IMR-90 (cell line): ENCODE measurements around the gene FOXO3. TPM values are rescaled to one million over a fixed set of nuclear protein-coding genes. Genes with fewer than 3 reads are reported as not detected.
A peak's percentile ranks its signal among the peaks of the same experiment; 100 is the strongest.

Experiments used
- ATAC-seq: fragments of 200-7000 bp; cut with Tn5 transposase; 2 replicates; pipeline ENCODE4 v1.9.1; 2020; ENCODE audit warnings: low read depth, mild to moderate bottlenecking, moderate library complexity
- BruUV-seq: library from RNA; stranded (reverse); fragments of 400-500 nt; replicated peaks from 2 replicates; lab custom pipeline; 2021; lab: Mats Ljungman, UMichigan
- CTCF ChIA-PET: fragments of 300-600 bp; formaldehyde crosslinking; extraction: SDS; loops from one replicate; lab custom pipeline; 2021; ENCODE audit warnings: antibody characterized with exemption; lab: Yijun Ruan, JAX
- POLR2A ChIA-PET: fragments of 300-600 bp; sonication (Branson Sonifier 250); formaldehyde crosslinking; loops from one replicate; lab custom pipeline; 2022; ENCODE audit warnings: antibody characterized with exemption; ENCODE audit not compliant: unreplicated experiment; lab: Charles Lee
- DNase-seq: peaks from one replicate; pipeline ENCODE4 v3.0.0; 2013
- H2AFZ ChIP-seq: replicated peaks from 2 replicates; pipeline ENCODE3; 2013; ENCODE audit warnings: low read length, mild to moderate bottlenecking; ENCODE audit not compliant: poor library complexity
- H2AK5ac ChIP-seq: 2 replicates; pipeline ENCODE4 v1.6.1; 2013; ENCODE audit warnings: low read depth, low read length, inconsistent platforms
- H2AK9ac ChIP-seq: replicated peaks from 2 replicates; pipeline ENCODE3; 2013; ENCODE audit warnings: mild to moderate bottlenecking, low read depth, low read length, moderate library complexity; ENCODE audit not compliant: poor library complexity
- H2BK120ac ChIP-seq: 2 replicates; pipeline ENCODE4 v1.6.1; 2013; ENCODE audit warnings: low read depth, low read length, inconsistent platforms
- H2BK15ac ChIP-seq: 3 replicates; pipeline ENCODE4 v1.6.1; 2013; ENCODE audit warnings: low read depth, low read length, inconsistent platforms
- H2BK20ac ChIP-seq: 2 replicates; pipeline ENCODE4 v1.6.1; 2013; ENCODE audit warnings: low read depth, mild to moderate bottlenecking, inconsistent platforms, low read length, moderate library complexity
- H2BK5ac ChIP-seq: 2 replicates; pipeline ENCODE4 v1.6.1; 2013; ENCODE audit warnings: mild to moderate bottlenecking, low read depth, low read length, inconsistent platforms; ENCODE audit not compliant: poor library complexity, severe bottlenecking
- H3K14ac ChIP-seq: replicated peaks from 2 replicates; pipeline ENCODE4 v1.6.1; 2013; ENCODE audit warnings: low read depth, low read length, inconsistent platforms
- H3K18ac ChIP-seq: 2 replicates; pipeline ENCODE4 v1.6.1; 2013; ENCODE audit warnings: low read depth, low read length, control low read depth
- H3K23ac ChIP-seq: 2 replicates; pipeline ENCODE4 v1.6.1; 2013; ENCODE audit warnings: low read depth, low read length, inconsistent platforms
- H3K27ac ChIP-seq: 2 replicates; pipeline ENCODE4 v1.5.1; 2013; ENCODE audit warnings: mild to moderate bottlenecking, control low read depth, low read length; ENCODE audit not compliant: insufficient read depth
- H3K27me3 ChIP-seq: 2 replicates; pipeline ENCODE4 v1.6.1; 2013; ENCODE audit warnings: low read length; ENCODE audit not compliant: control insufficient read depth, insufficient read depth
- H3K36me3 ChIP-seq: 2 replicates; pipeline ENCODE4 v1.6.1; 2013; ENCODE audit warnings: low read length, mixed read lengths; ENCODE audit not compliant: control insufficient read depth, insufficient read depth
- H3K4ac ChIP-seq: 2 replicates; pipeline ENCODE4 v1.6.1; 2013; ENCODE audit warnings: low read depth, low read length, inconsistent platforms
- H3K4me1 ChIP-seq: 2 replicates; pipeline ENCODE4 v1.6.1; 2013; ENCODE audit warnings: low read length, mixed read lengths; ENCODE audit not compliant: control insufficient read depth, insufficient read depth
- H3K4me2 ChIP-seq: 2 replicates; pipeline ENCODE4 v1.6.1; 2013; ENCODE audit warnings: low read depth, mild to moderate bottlenecking, control low read depth, low read length, moderate library complexity
- H3K4me3 ChIP-seq: 2 replicates; pipeline ENCODE4 v1.5.1; 2013; ENCODE audit warnings: low read depth, mild to moderate bottlenecking, control low read depth, low read length, moderate library complexity; ENCODE audit not compliant: insufficient read depth
- H3K56ac ChIP-seq: 2 replicates; pipeline ENCODE4 v1.6.1; 2013; ENCODE audit warnings: low read length, inconsistent platforms; ENCODE audit not compliant: insufficient read depth; ENCODE audit errors: extremely low read depth
- H3K79me1 ChIP-seq, 2 experiments: 2 replicates each; pipeline ENCODE4 v1.6.1; 2013; ENCODE audit warnings: low read length in 2 of 2, inconsistent platforms in 1 of 2, low read depth in 1 of 2
- H3K9ac ChIP-seq: 2 replicates; pipeline ENCODE4 v1.6.1; 2013; ENCODE audit warnings: low read depth, low read length, control low read depth
- H3K9me1 ChIP-seq: 2 replicates; pipeline ENCODE4 v1.6.1; 2013; ENCODE audit warnings: low read length, inconsistent platforms; ENCODE audit not compliant: insufficient read depth
- H3K9me3 ChIP-seq: 2 replicates; pipeline ENCODE4 v1.6.1; 2013; ENCODE audit warnings: low read length; ENCODE audit not compliant: control insufficient read depth, insufficient read depth
- H4K20me1 ChIP-seq: 2 replicates; pipeline ENCODE4 v1.6.1; 2013; ENCODE audit warnings: low read length, inconsistent platforms; ENCODE audit not compliant: insufficient read depth
- H4K5ac ChIP-seq: 2 replicates; pipeline ENCODE4 v1.6.1; 2013; ENCODE audit warnings: mild to moderate bottlenecking, low read depth, low read length, control low read depth
- H4K8ac ChIP-seq, 2 experiments: 2 replicates each; pipeline ENCODE4 v1.6.1; 2013; ENCODE audit warnings: low read depth in 2 of 2, low read length in 2 of 2, control low read depth in 1 of 2, inconsistent platforms in 1 of 2
- H4K91ac ChIP-seq: 2 replicates; pipeline ENCODE4 v1.6.1; 2013; ENCODE audit warnings: low read depth, low read length, inconsistent platforms; ENCODE audit not compliant: insufficient read depth
- BHLHE40 ChIP-seq: fragments of 150-350 bp; IDR thresholded peaks from 2 replicates; pipeline ENCODE4 v1.6.1; 2016; ENCODE audit warnings: mild to moderate bottlenecking, low read depth, low read length
- CEBPB ChIP-seq: IDR thresholded peaks from 2 replicates; pipeline ENCODE4 v1.6.1; 2012; ENCODE audit warnings: low read depth, low read length, improper control_type of control experiment
- CHD1 ChIP-seq: IDR thresholded peaks from 2 replicates; pipeline ENCODE4 v1.6.1; 2012; ENCODE audit warnings: low read depth, low read length, improper control_type of control experiment
- CTCF ChIP-seq: conservative IDR thresholded peaks from 2 replicates; pipeline ENCODE4 v1.5.1; 2012; ENCODE audit warnings: mild to moderate bottlenecking, low read depth, low read length, improper control_type of control experiment
- ELK1 ChIP-seq: fragments of 150-350 bp; IDR thresholded peaks from 2 replicates; pipeline ENCODE4 v1.6.1; 2016; ENCODE audit warnings: low read depth, mild to moderate bottlenecking, low read length, moderate library complexity, borderline replicate concordance
- FOS ChIP-seq: fragments of 150-350 bp; IDR thresholded peaks from 2 replicates; pipeline ENCODE4 v1.6.1; 2016; ENCODE audit warnings: low read depth, low read length
- MAFK ChIP-seq: IDR thresholded peaks from 2 replicates; pipeline ENCODE4 v1.6.1; 2012; ENCODE audit warnings: low read depth, low read length, improper control_type of control experiment
- MAZ ChIP-seq: IDR thresholded peaks from 2 replicates; pipeline ENCODE4 v1.6.1; 2012; ENCODE audit warnings: low read depth, mild to moderate bottlenecking, low read length, improper control_type of control experiment, moderate library complexity, borderline replicate concordance
- MXI1 ChIP-seq: IDR thresholded peaks from 2 replicates; pipeline ENCODE4 v1.6.1; 2012; ENCODE audit warnings: low read depth, mild to moderate bottlenecking, low read length, moderate library complexity, borderline replicate concordance
- NFE2L2 ChIP-seq: fragments of 150-350 bp; IDR thresholded peaks from 2 replicates; pipeline ENCODE4 v1.6.1; 2016; ENCODE audit warnings: low read depth, mild to moderate bottlenecking, low read length
- POLR2A ChIP-seq: IDR thresholded peaks from 2 replicates; pipeline ENCODE4 v1.6.1; 2012; ENCODE audit warnings: mild to moderate bottlenecking, low read depth, low read length
- RAD21 ChIP-seq: IDR thresholded peaks from 2 replicates; pipeline ENCODE4 v1.6.1; 2012; ENCODE audit warnings: low read length, improper control_type of control experiment
- RCOR1 ChIP-seq: IDR thresholded peaks from 2 replicates; pipeline ENCODE4 v1.6.1; 2012; ENCODE audit warnings: mild to moderate bottlenecking, low read length, improper control_type of control experiment; ENCODE audit not compliant: insufficient replicate concordance
- RFX5 ChIP-seq: IDR thresholded peaks from 2 replicates; pipeline ENCODE4 v1.8.0; 2012; ENCODE audit warnings: low read depth, mild to moderate bottlenecking, low read length, moderate library complexity
- SMC3 ChIP-seq: fragments of 150-350 bp; IDR thresholded peaks from 2 replicates; pipeline ENCODE4 v1.6.1; 2016; ENCODE audit warnings: low read depth, mild to moderate bottlenecking, antibody characterized with exemption, low read length, moderate library complexity
- USF2 ChIP-seq: fragments of 150-350 bp; IDR thresholded peaks from 2 replicates; pipeline ENCODE4 v1.6.1; 2017; ENCODE audit warnings: mild to moderate bottlenecking, antibody characterized with exemption, low read length, low read depth
- WGBS, 2 experiments: methylation state at CpG; one replicate each; pipeline versions ENCODE4 v1.1.5 to v1.1.7; 2013; ENCODE audit warnings: missing lambda C conversion rate in 2 of 2; ENCODE audit not compliant: insufficient read length in 1 of 2; ENCODE audit errors: extremely low coverage in 2 of 2; 5-methylcytosine and 5-hydroxymethylcytosine counted together
- dilution Hi-C: fragments of 300-500 bp; cut with HindIII; formaldehyde crosslinking; loops from one replicate; pipeline ENCODE4 v1.14.3; 2018; ENCODE audit warnings: low sequenced_read_pairs; ENCODE audit not compliant: unreplicated experiment
- in situ Hi-C: fragments of 300-500 bp; cut with MboI; formaldehyde crosslinking; loops from 3 replicates; pipeline ENCODE4 v1.14.3; 2019; ENCODE audit warnings: low sequenced_read_pairs, inconsistent platforms, mixed read lengths
- intact Hi-C: fragments of 100-400 bp; cut with micrococcal nuclease; formaldehyde crosslinking; loops from 2 replicates; pipeline ENCODE4 v1.10.0; 2022
- polyA plus RNA-seq, 3 experiments: library from polyadenylated mRNA; depleted of rRNA; stranded (reverse); fragments of >200 nt; gene quantifications; 2 replicates each; pipeline ENCODE4 v1.2.3, GENCODE V29; 2012; ENCODE audit warnings: low replicate concordance in 1 of 3
- total RNA-seq: library from RNA; depleted of rRNA; stranded (reverse); fragments of >200 nt; gene quantifications from 2 replicates; pipeline ENCODE4 v1.2.3, GENCODE V29; 2012

Gene FOXO3
- total and polyA plus RNA-seq, 2 of the 4 experiments (the other 2 are of a cell fraction), result 17.5 to 38.7 TPM

DNA sequence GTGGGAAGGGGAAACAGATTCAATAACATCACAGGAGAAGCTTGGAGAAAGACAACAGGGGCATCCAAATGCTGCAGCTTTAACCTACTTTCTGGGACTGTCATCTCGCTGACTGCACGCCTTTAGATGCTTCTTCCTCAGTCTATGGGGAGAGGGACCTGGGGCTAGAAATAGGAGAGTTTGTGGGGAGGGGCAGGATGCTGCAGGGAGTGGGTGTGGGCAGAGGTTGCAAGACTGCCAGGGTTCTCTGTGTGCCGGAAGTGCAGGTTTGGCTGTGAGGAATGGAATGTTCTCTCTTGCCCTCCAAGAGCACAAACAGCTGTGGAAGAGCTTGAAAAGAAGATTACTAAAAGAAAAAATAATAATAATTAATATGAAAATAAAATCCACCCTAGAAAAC lies 93.2 kb downstream of the FOXO3 start:
- Histone ChIP-seq H2BK20ac (peak overlapping the region; percentile 77), H3K9me1 (peaks cover 35% of the 10 kb centered on the region), H4K91ac (peak overlapping the region; percentile 56), H3K4me3 (no peak overlapping the region), H4K5ac (peak overlapping the region; percentile 52; the same call in 1 of the 2 replicates), H3K56ac (no peak overlapping the region), H3K9ac (no peak overlapping the region), H3K14ac (peak overlapping the region; percentile 30; the same call in 1 of the 2 replicates), H3K4me1 (peaks cover 39% of the 10 kb centered on the region), H4K20me1 (peaks cover 38% of the 10 kb centered on the region), H3K18ac (peak overlapping the region; percentile 84), H3K4ac (peak overlapping the region; percentile 57), H3K27ac (peak overlapping the region; percentile 51; the same call in 1 of the 2 replicates), H4K8ac (peak overlapping the region; percentile 18 to 42; a peak in 3 of 4 replicates), H3K9me3 (no peaks in the 10 kb centered on the region), H2BK5ac (peak overlapping the region; percentile 59), H2BK120ac (peak overlapping the region; percentile 33), H2AFZ (no peak overlapping the region), H3K23ac (peak overlapping the region; percentile 50; the same call in 1 of the 2 replicates), H3K79me1 (peaks cover 63 to 87% of the 10 kb centered on the region in 2 experiments), H3K36me3 (no peaks in the 10 kb centered on the region), H3K27me3 (no peaks in the 10 kb centered on the region), H2BK15ac (0 out of 3 replicates have a peak overlapping the region, but pooled peaks have one; percentile 9), H2AK5ac (peak overlapping the region; percentile 41), H2AK9ac (no peak overlapping the region), H3K4me2 (0 out of 2 replicates have a peak overlapping the region, but pooled peaks have one; percentile 39)
- dilution Hi-C loops, result no loop called here
- in situ Hi-C loops, result no loop called here
- DNase-seq (peak; percentile 37), ATAC-seq (no peak)
- POLR2A ChIA-PET, result interaction anchor here (0.6 kb wide), 1 partner anchor 97 kb away, joined by 3 read pairs; no protein-coding TSS in a partner anchor
- no peak for TF ChIP-seq RCOR1
- no peak for TF ChIP-seq MAFK
- TF ChIP-seq USF2, result no peak
- no peak for TF ChIP-seq CTCF
- no peak for TF ChIP-seq NFE2L2
- no peak for TF ChIP-seq ELK1
- no peak for TF ChIP-seq RFX5
- TF ChIP-seq BHLHE40, result no peak
- TF ChIP-seq CEBPB, result no peak
- TF ChIP-seq SMC3, result no peak
- no peak for TF ChIP-seq POLR2A
- no peak for TF ChIP-seq RAD21
- TF ChIP-seq FOS, result no peak
- TF ChIP-seq MXI1, result no peak
- TF ChIP-seq CHD1, result no peak
- TF ChIP-seq MAZ, result no peak
- no CpG with 5 or more reads among the region's 3 CpGs for WGBS, 2 experiments
- CTCF ChIA-PET, result interaction anchor here (0.6 kb wide), 1 partner anchor 212 kb away, joined by 3 read pairs; no protein-coding TSS in a partner anchor
- intact Hi-C loops, result loop anchor here (2.0 to 5.0 kb wide), 2 partner anchors 73 to 128 kb away; no protein-coding TSS in a partner anchor
- BruUV-seq, result no TSS peak
